ENCODE measurements around the gene SLC9A3.

GRCh38 chr5:520850-521226, 3.4 kb downstream of the SLC9A3 start:
- TF ChIP-seq EZH2phosphoT487 (IDR thresholded peaks at IDR 0.05; ENCODE audit: insufficient read depth, low read depth) (no peak), EZH2 (IDR thresholded peaks at IDR 0.05; ENCODE audit: insufficient read depth, poor library complexity, severe bottlenecking) (no peak)

Data from GM23248 (cell line).